ENCODE results near the gene SLC1A4. TPM values are rescaled to one million over a fixed set of nuclear protein-coding genes. Genes with fewer than 3 reads are reported as not detected.

SLC1A4 gene

Small RNAs within 50 kb of the gene (small RNA-seq; reads per million reads assigned to genes)
- gene RNU6-548P (ENCODE audit: insufficient read depth), result not detected
